GM23338 (cell line): ENCODE results near the gene SRGAP2B.
"Not testable (repeated sequence)": the region's sequence is repeated elsewhere in the genome, so short reads cannot be mapped to it uniquely, and the experiment has no call there.

ENCODE experiments used
- CREB1 ChIP-seq: fragments of 250-450 bp; sonication (Bioruptor Pico); IDR thresholded peaks from 2 replicates; pipeline ENCODE4 v1.5.0; 2020; ENCODE audit warnings: low read depth, mild to moderate bottlenecking, moderate library complexity
- CTCF ChIP-seq, 2 experiments: fragments of 200-600 bp in 1 of 2; sonication (generic) in 1 of 2; conservative IDR thresholded peaks; 2 replicates each; pipeline versions ENCODE4 v1.5.1 to v1.6.1; 2016 to 2017; ENCODE audit warnings: antibody characterized with exemption in 2 of 2, low read depth in 2 of 2, mild to moderate bottlenecking in 2 of 2, moderate library complexity in 1 of 2
- ETS1 ChIP-seq: IDR thresholded peaks from 2 replicates; pipeline ENCODE4 v1.6.1; 2016; ENCODE audit warnings: antibody characterized with exemption
- EZH2 ChIP-seq: fragments of 200-600 bp; sonication (generic); IDR thresholded peaks from one replicate; pipeline ENCODE4 v1.8.0; 2017; ENCODE audit warnings: antibody characterized with exemption, mild to moderate bottlenecking, low read depth; ENCODE audit not compliant: unreplicated experiment
- EZH2phosphoT487 ChIP-seq: fragments of 200-600 bp; sonication (generic); IDR thresholded peaks from one replicate; pipeline ENCODE4 v1.8.1; 2018; ENCODE audit warnings: antibody characterized with exemption; ENCODE audit not compliant: unreplicated experiment
- JUNB ChIP-seq: IDR thresholded peaks from one replicate; pipeline ENCODE4 v1.6.1; 2016; ENCODE audit warnings: antibody characterized with exemption; ENCODE audit not compliant: unreplicated experiment
- POLR2AphosphoS5 ChIP-seq: IDR thresholded peaks from 2 replicates; pipeline ENCODE4 v1.6.1; 2016; ENCODE audit warnings: antibody characterized with exemption, low read depth
- REST ChIP-seq: IDR thresholded peaks from one replicate; pipeline ENCODE4 v1.6.1; 2018; ENCODE audit warnings: antibody characterized with exemption; ENCODE audit not compliant: unreplicated experiment
- ZNF114 ChIP-seq: fragments of 250-450 bp; sonication (Bioruptor Pico); IDR thresholded peaks from 2 replicates; pipeline ENCODE4 v1.5.0; 2020; ENCODE audit warnings: mild to moderate bottlenecking, moderate library complexity
- ZNF331 ChIP-seq: fragments of 250-450 bp; sonication (Bioruptor Pico); IDR thresholded peaks from 2 replicates; pipeline ENCODE4 v1.5.0; 2020; ENCODE audit warnings: low read depth, mild to moderate bottlenecking, moderate library complexity

- not testable (repeated sequence) for TF ChIP-seq CTCF (conservative IDR thresholded peaks at IDR 0.05; ENCODE audit: low read depth in 2 of 2); EZH2; POLR2AphosphoS5; ETS1; ZNF114 (CRISPR knock-in tag); REST; JUNB; EZH2phosphoT487; ZNF331 (CRISPR knock-in tag); CREB1
Measured at GRCh38 chr1:145115587-145116493, 20.7 kb upstream of the SRGAP2B start.
